PC-9 (cell line): ENCODE measurements around the gene NOP53. TPM values are rescaled to one million over a fixed set of nuclear protein-coding genes. Genes with fewer than 3 reads are reported as not detected.

Experiments
- BruUV-seq: library from RNA; stranded (reverse); fragments of 400-500 nt; replicated peaks from 2 replicates; lab custom pipeline; 2021; lab: Mats Ljungman, UMichigan
- CTCF ChIA-PET: fragments of 300-600 bp; sonication (Branson Sonifier 250); formaldehyde crosslinking; loops from one replicate; lab custom pipeline; 2022; ENCODE audit warnings: antibody characterized with exemption; lab: Charles Lee
- POLR2A ChIA-PET: fragments of 300-600 bp; sonication (Branson Sonifier 250); formaldehyde crosslinking; loops from one replicate; lab custom pipeline; 2022; ENCODE audit warnings: antibody characterized with exemption; ENCODE audit not compliant: unreplicated experiment; lab: Charles Lee
- DNase-seq, 2 experiments: peaks; one replicate each; pipeline versions ENCODE4 v3.0.0 to v3.0.0-alpha.2; 2015 to 2022; ENCODE audit warnings: mixed read lengths in 1 of 2
- H2AFZ ChIP-seq: fragments of 200-600 bp; sonication (generic); 2 replicates; pipeline ENCODE4 v1.8.1; 2017; ENCODE audit warnings: antibody characterized with exemption
- H3F3A ChIP-seq: fragments of 200-600 bp; sonication (generic); 2 replicates; pipeline ENCODE4 v1.8.1; 2017; ENCODE audit warnings: antibody characterized with exemption, mild to moderate bottlenecking, low read depth; ENCODE audit not compliant: insufficient read depth
- H3K27ac ChIP-seq: fragments of 200-600 bp; sonication (generic); 2 replicates; pipeline ENCODE4 v1.6.1; 2016; ENCODE audit warnings: mixed run types
- H3K27me3 ChIP-seq: fragments of 200-600 bp; sonication (generic); 2 replicates; pipeline ENCODE4 v1.6.1; 2016; ENCODE audit warnings: low read depth, mixed run types; ENCODE audit not compliant: insufficient read depth
- H3K36me3 ChIP-seq: fragments of 200-600 bp; sonication (generic); 2 replicates; pipeline ENCODE4 v1.6.1; 2016; ENCODE audit warnings: low read depth, mixed run types
- H3K4me1 ChIP-seq: fragments of 200-600 bp; sonication (generic); replicated peaks from 2 replicates; pipeline ENCODE4 v1.6.1; 2016; ENCODE audit warnings: mixed run types; ENCODE audit not compliant: insufficient read depth
- H3K4me2 ChIP-seq: fragments of 200-600 bp; sonication (generic); 2 replicates; pipeline ENCODE4 v1.6.1; 2017; ENCODE audit warnings: mixed run types
- H3K4me3 ChIP-seq: fragments of 200-600 bp; sonication (generic); 2 replicates; pipeline ENCODE4 v1.6.1; 2016; ENCODE audit warnings: mixed run types
- H3K79me2 ChIP-seq: fragments of 200-600 bp; sonication (generic); 2 replicates; pipeline ENCODE4 v1.6.1; 2017; ENCODE audit warnings: low read depth, mixed run types
- H3K9me2 ChIP-seq: fragments of 200-600 bp; sonication (generic); 2 replicates; pipeline ENCODE4 v1.8.1; 2017; ENCODE audit warnings: mild to moderate bottlenecking; ENCODE audit not compliant: insufficient read depth
- H3K9me3 ChIP-seq: fragments of 200-600 bp; sonication (generic); 2 replicates; pipeline ENCODE4 v1.8.1; 2016; ENCODE audit warnings: low read depth; ENCODE audit not compliant: insufficient read depth
- H4K20me1 ChIP-seq: fragments of 200-600 bp; sonication (generic); 2 replicates; pipeline ENCODE4 v1.8.1; 2017; ENCODE audit not compliant: insufficient read depth
- EZH2 ChIP-seq: fragments of 200-600 bp; sonication (generic); IDR thresholded peaks from 2 replicates; pipeline ENCODE4 v1.8.0; 2017; ENCODE audit warnings: antibody characterized with exemption, low read depth
- intact Hi-C: fragments of 100-400 bp; cut with micrococcal nuclease; formaldehyde crosslinking; loops from one replicate; pipeline ENCODE4 v1.10.0; 2022; ENCODE audit not compliant: unreplicated experiment
- total RNA-seq: library from RNA; stranded (reverse); gene quantifications from 2 replicates; pipeline ENCODE4 v1.2.3, GENCODE V29; 2021
- TF ChIP-seq, protein P1 (sequence below): fragments of 200-600 bp; sonication (generic); conservative IDR thresholded peaks from 2 replicates; pipeline ENCODE4 v1.6.1; 2017; ENCODE audit warnings: mixed run types, antibody characterized with exemption, mild to moderate bottlenecking, moderate library complexity

The NOP53 gene
- total RNA-seq, 1 experiment from 2014 or later: 225 TPM

DNA sequence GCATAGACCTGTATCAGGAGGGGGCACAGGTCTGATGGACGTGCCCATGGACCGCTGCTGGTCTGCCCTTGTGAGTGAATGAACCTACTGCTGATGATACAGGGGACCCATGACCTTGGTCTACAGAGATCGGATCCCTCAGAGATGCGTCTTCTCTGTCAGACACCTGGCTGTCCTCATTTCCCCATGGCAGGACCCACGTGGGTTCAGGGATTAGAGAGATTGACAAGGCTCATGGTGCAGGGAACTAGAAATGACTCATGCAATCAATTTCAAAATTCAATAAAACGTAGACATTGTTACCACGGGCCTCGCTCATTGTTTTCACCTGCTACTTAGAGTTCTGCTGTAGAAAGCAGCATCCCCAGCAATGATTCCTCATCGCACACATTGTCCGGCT lies 60.0 kb downstream of the NOP53 start:
- Histone ChIP-seq H3K79me2 (no peaks in the 10 kb centered on the region), H3K9me2 (no peaks in the 10 kb centered on the region), H2AFZ (no peak overlapping the region), H3F3A (peaks cover 10% of the 10 kb centered on the region), H3K4me2 (no peak overlapping the region), H3K4me3 (no peak overlapping the region), H4K20me1 (no peaks in the 10 kb centered on the region), H3K9me3 (no peaks in the 10 kb centered on the region), H3K36me3 (no peaks in the 10 kb centered on the region), H3K27me3 (no peaks in the 10 kb centered on the region), H3K27ac (no peak overlapping the region), H3K4me1 (no peaks in the 10 kb centered on the region)
- ChIA-PET CTCF (no interaction called here), POLR2A (no interaction called here)
- TF ChIP-seq EZH2: no peak
- TF ChIP-seq, protein P1, sequence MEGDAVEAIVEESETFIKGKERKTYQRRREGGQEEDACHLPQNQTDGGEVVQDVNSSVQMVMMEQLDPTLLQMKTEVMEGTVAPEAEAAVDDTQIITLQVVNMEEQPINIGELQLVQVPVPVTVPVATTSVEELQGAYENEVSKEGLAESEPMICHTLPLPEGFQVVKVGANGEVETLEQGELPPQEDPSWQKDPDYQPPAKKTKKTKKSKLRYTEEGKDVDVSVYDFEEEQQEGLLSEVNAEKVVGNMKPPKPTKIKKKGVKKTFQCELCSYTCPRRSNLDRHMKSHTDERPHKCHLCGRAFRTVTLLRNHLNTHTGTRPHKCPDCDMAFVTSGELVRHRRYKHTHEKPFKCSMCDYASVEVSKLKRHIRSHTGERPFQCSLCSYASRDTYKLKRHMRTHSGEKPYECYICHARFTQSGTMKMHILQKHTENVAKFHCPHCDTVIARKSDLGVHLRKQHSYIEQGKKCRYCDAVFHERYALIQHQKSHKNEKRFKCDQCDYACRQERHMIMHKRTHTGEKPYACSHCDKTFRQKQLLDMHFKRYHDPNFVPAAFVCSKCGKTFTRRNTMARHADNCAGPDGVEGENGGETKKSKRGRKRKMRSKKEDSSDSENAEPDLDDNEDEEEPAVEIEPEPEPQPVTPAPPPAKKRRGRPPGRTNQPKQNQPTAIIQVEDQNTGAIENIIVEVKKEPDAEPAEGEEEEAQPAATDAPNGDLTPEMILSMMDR: no peak
- no TSS peak for BruUV-seq
- DNase-seq: no peak
- intact Hi-C loops: no loop called here

GRCh38 chr19:47806435-47806834 lies 61.1 kb downstream of the NOP53 start:
- H4K20me1 ChIP-seq: no peaks in the 10 kb centered on the region
- DNase-seq: no peak
- no peaks in the 10 kb centered on the region for H3K9me2 ChIP-seq
- no peaks in the 10 kb centered on the region for H3K4me1 ChIP-seq
- POLR2A ChIA-PET: interaction anchor here (0.9 kb wide), 1 partner anchor 183 kb away, joined by 5 read pairs; no protein-coding TSS in a partner anchor
- H3K9me3 ChIP-seq: no peaks in the 10 kb centered on the region
- H3K4me3 ChIP-seq: no peak overlapping the region
- BruUV-seq: no TSS peak
- H3K79me2 ChIP-seq: no peaks in the 10 kb centered on the region
- no peaks in the 10 kb centered on the region for H3K36me3 ChIP-seq
- CTCF ChIA-PET: interaction anchor here (0.6 to 1.0 kb wide), 2 partner anchors 13 to 17 kb away, joined by 3 read pairs; no protein-coding TSS in a partner anchor
- H2AFZ ChIP-seq: no peak overlapping the region
- TF ChIP-seq, protein P1: no peak
- no peak for TF ChIP-seq EZH2
- intact Hi-C loops: no loop called here
- no peak overlapping the region for H3K4me2 ChIP-seq
- H3K27ac ChIP-seq: no peak overlapping the region
- no peaks in the 10 kb centered on the region for H3K27me3 ChIP-seq
- peaks cover 10% of the 10 kb centered on the region for H3F3A ChIP-seq

Other genes with a start within 250 kb of the NOP53 start
- 78.3 and 80.4 TPM in 2 replicates for gene NAPA, start 230.5 kb upstream of the NOP53 start, total RNA-seq
- gene ZNF541, start 172.4 kb upstream of the NOP53 start, total RNA-seq: not detected in 2 replicates
- 9.6 and 14.4 TPM in 2 replicates for gene BICRA, start 136.4 kb upstream of the NOP53 start, total RNA-seq
- 25.6 and 36.6 TPM in 2 replicates for gene EHD2, start 32.1 kb upstream of the NOP53 start, total RNA-seq
- 186 TPM in 2 replicates for gene SELENOW, start 33.2 kb downstream of the NOP53 start, total RNA-seq
- gene TPRX1, start 59.0 kb downstream of the NOP53 start, total RNA-seq: not detected in 2 replicates
- gene CRX, start 76.4 kb downstream of the NOP53 start, total RNA-seq: not detected in 2 replicates
- not detected in 2 replicates for gene TPRX2, start 113.7 kb downstream of the NOP53 start, total RNA-seq
- not detected in 2 replicates for gene SULT2A1, start 140.8 kb downstream of the NOP53 start, total RNA-seq
- gene BSPH1, start 246.6 kb downstream of the NOP53 start, total RNA-seq: not detected in 2 replicates
- gene ELSPBP1, start 249.1 kb downstream of the NOP53 start, total RNA-seq: not detected in 2 replicates